OCI-LY3 (cell line): ENCODE measurements around the gene ATP8A2.

ENCODE experiments used
- H2AFZ ChIP-seq: fragments of 200-600, 300-600 bp; shearing (Covaris generic); 2 replicates; pipeline ENCODE4 v1.6.0; 2014; ENCODE audit warnings: antibody characterized with exemption, low read depth, low read length
- H3K27ac ChIP-seq: fragments of 200-600, 300-600 bp; sonication (generic); 2 replicates; pipeline ENCODE4 v1.5.1; 2014; ENCODE audit warnings: mild to moderate bottlenecking, low read length, moderate library complexity, mixed read lengths
- H3K27me3 ChIP-seq: fragments of 200-600, 300-600 bp; sonication (generic); 2 replicates; pipeline ENCODE4 v1.6.1; 2014; ENCODE audit warnings: low read depth, low read length, mixed read lengths
- H3K36me3 ChIP-seq: fragments of 200-600, 300-600 bp; sonication (generic); replicated peaks from 2 replicates; pipeline ENCODE3; 2014; ENCODE audit warnings: low read depth, low read length, mixed read lengths
- H3K4me1 ChIP-seq: fragments of 300-600, 200-600 bp; sonication (generic); 2 replicates; pipeline ENCODE4 v1.6.1; 2014; ENCODE audit warnings: low read length, mixed read lengths
- H3K4me2 ChIP-seq: fragments of 200-600, 300-600 bp; sonication (generic); 2 replicates; pipeline ENCODE4 v1.6.1; 2014; ENCODE audit warnings: low read length, mixed read lengths
- H3K4me3 ChIP-seq: fragments of 300-600, 200-600 bp; sonication (generic); 2 replicates; pipeline ENCODE4 v1.5.1; 2014; ENCODE audit warnings: antibody characterized with exemption, mild to moderate bottlenecking, low read length, moderate library complexity
- H3K79me2 ChIP-seq: fragments of 300-600, 200-600 bp; shearing (Covaris generic); 2 replicates; pipeline ENCODE4 v1.6.1; 2014; ENCODE audit warnings: mild to moderate bottlenecking, low read length, mixed read lengths
- H3K9ac ChIP-seq: fragments of 300-600, 200-600 bp; shearing (Covaris generic); 2 replicates; pipeline ENCODE4 v1.6.0; 2014; ENCODE audit warnings: mild to moderate bottlenecking, low read length, moderate library complexity
- H3K9me3 ChIP-seq: fragments of 200-600, 300-600 bp; shearing (Covaris generic); 2 replicates; pipeline ENCODE4 v1.6.1; 2014; ENCODE audit warnings: low read length, mixed read lengths; ENCODE audit not compliant: insufficient read depth
- H4K20me1 ChIP-seq: fragments of 200-600, 300-600 bp; sonication (generic); 2 replicates; pipeline ENCODE4 v1.6.1; 2016; ENCODE audit warnings: low read length, mixed read lengths; ENCODE audit not compliant: insufficient read depth
- EZH2phosphoT487 ChIP-seq: fragments of 200-600 bp; shearing (Covaris generic); IDR thresholded peaks from 2 replicates; pipeline ENCODE4 v1.6.1; 2018; ENCODE audit warnings: antibody characterized with exemption, mixed run types, low read depth
- TF ChIP-seq, protein P1 (sequence below): fragments of 200-600, 300-600 bp; sonication (generic); IDR thresholded peaks from 2 replicates; pipeline ENCODE4 v1.5.1; 2014; ENCODE audit warnings: antibody characterized with exemption, low read length, low read depth

Gene ATP8A2

DNA sequence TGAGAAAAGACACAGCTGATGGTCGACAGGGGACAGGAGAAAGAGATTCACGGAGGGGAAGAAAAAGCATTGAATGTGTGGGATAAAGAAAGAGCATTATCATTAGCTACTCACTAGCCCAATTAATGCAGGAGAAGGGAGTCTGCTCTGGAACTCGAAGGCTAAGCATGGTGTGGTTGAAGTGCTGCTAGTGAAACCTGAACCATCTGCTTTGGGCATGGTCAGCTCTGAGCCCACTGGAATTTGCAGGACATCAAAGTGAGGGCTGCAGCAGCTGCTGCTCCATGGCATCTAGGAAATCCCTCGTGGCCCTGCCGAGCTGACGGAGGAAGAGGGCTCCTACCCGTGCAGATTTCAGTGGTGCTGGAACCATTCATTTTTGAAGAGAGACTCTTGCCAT is 320.3 kb downstream of the ATP8A2 start:
- H4K20me1 ChIP-seq: no peaks in the 10 kb centered on the region
- no peak overlapping the region for H3K4me2 ChIP-seq
- no peak overlapping the region for H3K4me3 ChIP-seq
- no peak overlapping the region for H3K27ac ChIP-seq
- H3K36me3 ChIP-seq: no peaks in the 10 kb centered on the region
- H2AFZ ChIP-seq: no peak overlapping the region
- H3K9me3 ChIP-seq: no peaks in the 10 kb centered on the region
- H3K4me1 ChIP-seq: no peaks in the 10 kb centered on the region
- H3K9ac ChIP-seq: no peak overlapping the region
- no peaks in the 10 kb centered on the region for H3K79me2 ChIP-seq
- TF ChIP-seq, protein P1, sequence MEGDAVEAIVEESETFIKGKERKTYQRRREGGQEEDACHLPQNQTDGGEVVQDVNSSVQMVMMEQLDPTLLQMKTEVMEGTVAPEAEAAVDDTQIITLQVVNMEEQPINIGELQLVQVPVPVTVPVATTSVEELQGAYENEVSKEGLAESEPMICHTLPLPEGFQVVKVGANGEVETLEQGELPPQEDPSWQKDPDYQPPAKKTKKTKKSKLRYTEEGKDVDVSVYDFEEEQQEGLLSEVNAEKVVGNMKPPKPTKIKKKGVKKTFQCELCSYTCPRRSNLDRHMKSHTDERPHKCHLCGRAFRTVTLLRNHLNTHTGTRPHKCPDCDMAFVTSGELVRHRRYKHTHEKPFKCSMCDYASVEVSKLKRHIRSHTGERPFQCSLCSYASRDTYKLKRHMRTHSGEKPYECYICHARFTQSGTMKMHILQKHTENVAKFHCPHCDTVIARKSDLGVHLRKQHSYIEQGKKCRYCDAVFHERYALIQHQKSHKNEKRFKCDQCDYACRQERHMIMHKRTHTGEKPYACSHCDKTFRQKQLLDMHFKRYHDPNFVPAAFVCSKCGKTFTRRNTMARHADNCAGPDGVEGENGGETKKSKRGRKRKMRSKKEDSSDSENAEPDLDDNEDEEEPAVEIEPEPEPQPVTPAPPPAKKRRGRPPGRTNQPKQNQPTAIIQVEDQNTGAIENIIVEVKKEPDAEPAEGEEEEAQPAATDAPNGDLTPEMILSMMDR: no peak
- no peak for TF ChIP-seq EZH2phosphoT487
- no peaks in the 10 kb centered on the region for H3K27me3 ChIP-seq

DNA sequence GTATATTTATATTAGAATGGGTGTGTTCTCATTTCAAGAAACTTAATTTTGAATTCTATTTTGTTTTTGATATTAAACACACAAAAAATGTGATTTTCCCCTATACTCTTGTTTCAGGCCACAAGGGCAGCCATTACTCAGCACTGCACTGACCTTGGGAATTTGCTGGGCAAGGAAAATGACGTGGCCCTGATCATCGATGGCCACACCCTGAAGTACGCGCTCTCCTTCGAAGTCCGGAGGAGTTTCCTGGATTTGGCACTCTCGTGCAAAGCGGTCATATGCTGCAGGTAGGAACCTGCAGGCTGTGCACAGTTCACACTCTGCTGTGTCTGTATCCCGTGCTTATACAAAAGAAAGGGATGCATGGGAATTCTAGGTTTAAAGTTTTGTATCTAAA is 327.3 kb downstream of the ATP8A2 start:
- no peaks in the 10 kb centered on the region for H4K20me1 ChIP-seq
- no peaks in the 10 kb centered on the region for H3K4me1 ChIP-seq
- no peaks in the 10 kb centered on the region for H3K79me2 ChIP-seq
- H3K36me3 ChIP-seq: no peaks in the 10 kb centered on the region
- no peak overlapping the region for H3K9ac ChIP-seq
- H3K4me3 ChIP-seq: no peak overlapping the region
- H3K27me3 ChIP-seq: no peaks in the 10 kb centered on the region
- H2AFZ ChIP-seq: no peak overlapping the region
- TF ChIP-seq, protein P1: no peak
- TF ChIP-seq EZH2phosphoT487: no peak
- H3K27ac ChIP-seq: no peak overlapping the region
- no peaks in the 10 kb centered on the region for H3K9me3 ChIP-seq
- H3K4me2 ChIP-seq: no peak overlapping the region

DNA sequence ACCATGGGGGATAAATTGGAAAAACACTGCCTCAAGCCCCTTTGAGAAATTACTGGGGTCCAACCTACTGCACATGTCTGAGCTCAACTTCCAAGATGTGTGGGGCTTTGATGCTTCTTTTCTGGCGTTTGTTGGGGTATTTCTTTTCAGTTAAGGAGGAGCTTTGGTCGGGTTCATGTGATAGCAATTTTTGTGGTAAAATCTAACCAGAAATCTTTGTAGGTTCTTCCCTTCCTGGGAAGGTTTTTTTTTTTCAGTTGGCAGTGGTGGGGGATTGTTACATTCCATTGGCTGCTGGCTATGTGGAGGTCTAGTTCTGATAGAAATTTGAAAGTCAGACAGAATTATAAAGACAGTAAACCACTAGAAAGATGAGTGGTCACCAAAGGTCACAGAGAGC is 327.8 kb downstream of the ATP8A2 start:
- Histone ChIP-seq H4K20me1 (no peaks in the 10 kb centered on the region), H2AFZ (no peak overlapping the region), H3K9me3 (no peaks in the 10 kb centered on the region), H3K27me3 (no peaks in the 10 kb centered on the region), H3K36me3 (no peaks in the 10 kb centered on the region), H3K27ac (no peak overlapping the region), H3K4me1 (no peaks in the 10 kb centered on the region), H3K9ac (no peak overlapping the region), H3K4me3 (no peak overlapping the region), H3K79me2 (no peaks in the 10 kb centered on the region), H3K4me2 (no peak overlapping the region)
- TF ChIP-seq, protein P1: no peak
- TF ChIP-seq EZH2phosphoT487: no peak

DNA sequence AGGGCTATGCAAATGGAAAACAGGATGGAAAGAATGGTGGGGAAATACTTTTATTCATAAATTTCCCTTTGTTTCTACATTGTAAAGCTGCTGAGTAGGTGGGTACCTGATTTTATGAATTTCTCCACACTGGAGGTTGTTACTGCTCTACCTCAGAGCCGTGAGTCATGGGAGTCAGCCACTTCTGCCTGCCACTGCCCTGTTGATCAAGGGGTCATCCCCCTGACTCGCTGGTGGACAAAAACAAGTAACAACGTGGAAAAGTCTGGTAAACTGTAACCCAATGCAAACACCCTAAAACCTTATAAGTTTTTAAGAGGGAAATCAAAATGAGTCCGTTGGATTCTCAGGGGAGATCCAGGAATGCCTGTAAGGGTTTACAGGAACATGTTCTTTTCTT is 329.5 kb downstream of the ATP8A2 start:
- no peaks in the 10 kb centered on the region for H3K9me3 ChIP-seq
- H3K79me2 ChIP-seq: no peaks in the 10 kb centered on the region
- no peaks in the 10 kb centered on the region for H3K27me3 ChIP-seq
- H3K27ac ChIP-seq: no peak overlapping the region
- no peaks in the 10 kb centered on the region for H3K4me1 ChIP-seq
- TF ChIP-seq, protein P1: no peak
- TF ChIP-seq EZH2phosphoT487: no peak
- H3K36me3 ChIP-seq: no peaks in the 10 kb centered on the region
- H3K9ac ChIP-seq: no peak overlapping the region
- H4K20me1 ChIP-seq: no peaks in the 10 kb centered on the region
- H3K4me3 ChIP-seq: no peak overlapping the region
- no peak overlapping the region for H2AFZ ChIP-seq
- no peak overlapping the region for H3K4me2 ChIP-seq
